ENCODE data around the gene FOXD3. TPM values are rescaled to one million over a fixed set of nuclear protein-coding genes. Genes with fewer than 3 reads are reported as not detected.

FOXD3 gene
- 1 to 10 TPM; 1.2 to 7.0 (median 4.4) TPM for total RNA-seq

DNA sequence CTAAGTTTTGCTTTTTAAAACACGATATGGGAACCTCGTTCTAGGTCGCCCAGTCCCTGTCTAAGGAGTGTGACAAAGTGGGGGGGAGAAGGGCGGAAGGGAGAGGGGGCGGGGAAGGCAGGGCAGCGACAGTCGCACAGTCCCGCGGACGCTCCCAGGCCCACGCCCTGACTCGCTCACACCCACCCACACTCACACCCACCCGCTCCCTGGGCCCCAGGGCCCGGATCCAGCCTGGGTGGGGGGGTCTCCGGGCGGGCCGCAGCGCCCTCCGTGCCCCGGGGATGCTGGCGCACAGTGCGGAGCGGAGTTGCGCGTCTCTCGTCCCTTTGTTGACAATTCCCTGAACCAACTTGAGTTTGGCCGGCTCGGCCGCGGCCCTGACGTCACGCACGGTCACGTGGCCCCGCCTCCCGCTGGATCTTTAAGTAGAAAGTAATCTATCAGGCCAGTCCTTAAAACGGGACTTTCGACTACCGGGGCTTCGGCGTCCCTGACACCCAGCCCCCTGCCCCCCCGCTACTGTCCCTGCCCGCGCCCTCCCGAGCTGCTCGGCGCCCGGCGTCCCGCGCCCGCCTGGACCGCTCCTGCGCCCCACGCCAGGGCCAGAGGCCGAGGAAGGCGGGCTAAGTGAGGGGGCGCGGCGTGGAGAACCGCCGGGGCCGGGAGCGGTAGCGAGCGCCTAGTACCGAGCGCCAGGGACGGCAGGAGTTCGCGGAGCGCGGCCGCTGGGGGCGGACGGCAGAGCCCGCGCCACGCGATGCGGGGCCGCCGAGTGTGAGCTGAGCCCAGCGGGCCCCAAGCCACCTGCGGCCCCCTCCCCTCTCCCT, at the start of gene FOXD3:
Gene FOXD3 (plus strand): TSS at position 454 of the 830 bp plus-strand sequence. CDS start 492 bp downstream, outside the sequence.
- WGBS: under 1% methylated on average over 58 of the region's 85 CpGs
- peak within 1 kb of the TSS; percentile 52 to 71 (median 60) for H3K4me3 ChIP-seq
- H3K27me3 ChIP-seq: peaks cover 49 to 100% (median 87%) of the 10 kb centered on the region in 4 donors
- intact Hi-C loops (cut with DNase I): loop anchor here (10.0 kb wide), 1 partner anchor 212 kb away; no protein-coding TSS in a partner anchor
- peaks cover 0 to 4% (median 0%) of the 10 kb centered on the region in 4 donors for H3K9me3 ChIP-seq
- no peak for DNase-seq (ENCODE audit: extremely low spot score)
- H3K4me1 ChIP-seq: peaks cover 29 to 64% (median 44%) of the 10 kb centered on the region in 4 donors
- no peaks in the 10 kb centered on the region for H3K36me3 ChIP-seq
- peak; percentile 50 to 68 for TF ChIP-seq POLR2AphosphoS5 (IDR thresholded peaks at IDR 0.05)
- no peak for TF ChIP-seq EP300 (IDR thresholded peaks at IDR 0.05)
- peak within 1 kb of the TSS; percentile 53 to 76 (median 64) for H3K27ac ChIP-seq (replicated peaks in 1 of 4)

DNA sequence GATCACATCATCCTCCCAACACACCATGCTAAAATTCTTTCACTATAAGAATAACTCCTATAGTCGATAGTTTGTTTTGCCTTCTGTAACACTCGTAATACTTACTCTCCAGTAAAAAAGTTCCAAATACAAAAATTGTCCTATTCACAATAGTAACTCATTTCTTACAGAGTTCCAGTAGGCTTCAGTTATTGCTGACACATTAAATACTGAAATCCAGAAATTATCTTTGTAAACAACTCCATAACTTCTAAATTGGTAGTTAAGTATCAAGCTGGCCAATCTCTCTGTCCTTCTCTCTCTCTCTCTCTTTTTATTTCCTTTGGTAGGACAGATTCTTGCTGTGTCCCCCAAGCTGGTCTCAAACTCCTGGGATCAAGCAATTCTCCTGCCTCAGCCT, 49.6 kb upstream of the FOXD3 start:
- WGBS: 88% methylated on average over 2 of the region's 2 CpGs
- H3K36me3 ChIP-seq: no peaks in the 10 kb centered on the region
- TF ChIP-seq, protein P1, sequence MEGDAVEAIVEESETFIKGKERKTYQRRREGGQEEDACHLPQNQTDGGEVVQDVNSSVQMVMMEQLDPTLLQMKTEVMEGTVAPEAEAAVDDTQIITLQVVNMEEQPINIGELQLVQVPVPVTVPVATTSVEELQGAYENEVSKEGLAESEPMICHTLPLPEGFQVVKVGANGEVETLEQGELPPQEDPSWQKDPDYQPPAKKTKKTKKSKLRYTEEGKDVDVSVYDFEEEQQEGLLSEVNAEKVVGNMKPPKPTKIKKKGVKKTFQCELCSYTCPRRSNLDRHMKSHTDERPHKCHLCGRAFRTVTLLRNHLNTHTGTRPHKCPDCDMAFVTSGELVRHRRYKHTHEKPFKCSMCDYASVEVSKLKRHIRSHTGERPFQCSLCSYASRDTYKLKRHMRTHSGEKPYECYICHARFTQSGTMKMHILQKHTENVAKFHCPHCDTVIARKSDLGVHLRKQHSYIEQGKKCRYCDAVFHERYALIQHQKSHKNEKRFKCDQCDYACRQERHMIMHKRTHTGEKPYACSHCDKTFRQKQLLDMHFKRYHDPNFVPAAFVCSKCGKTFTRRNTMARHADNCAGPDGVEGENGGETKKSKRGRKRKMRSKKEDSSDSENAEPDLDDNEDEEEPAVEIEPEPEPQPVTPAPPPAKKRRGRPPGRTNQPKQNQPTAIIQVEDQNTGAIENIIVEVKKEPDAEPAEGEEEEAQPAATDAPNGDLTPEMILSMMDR (IDR thresholded peaks at IDR 0.05): no peak
- TF ChIP-seq EP300 (IDR thresholded peaks at IDR 0.05): no peak
- no peak for TF ChIP-seq POLR2A (IDR thresholded peaks at IDR 0.05; ENCODE audit: low read depth)
- TF ChIP-seq POLR2AphosphoS5 (IDR thresholded peaks at IDR 0.05): no peak
- intact Hi-C loops (cut with DNase I): no loop called here
- no peak overlapping the region for H3K27ac ChIP-seq (replicated peaks in 1 of 4)
- peaks cover 0 to 26% (median 2%) of the 10 kb centered on the region in 4 donors for H3K27me3 ChIP-seq
- H3K9me3 ChIP-seq: no peaks in the 10 kb centered on the region
- no peaks in the 10 kb centered on the region for H3K4me1 ChIP-seq
- no peak for DNase-seq (ENCODE audit: extremely low spot score)
- H3K4me3 ChIP-seq: no peak overlapping the region

DNA sequence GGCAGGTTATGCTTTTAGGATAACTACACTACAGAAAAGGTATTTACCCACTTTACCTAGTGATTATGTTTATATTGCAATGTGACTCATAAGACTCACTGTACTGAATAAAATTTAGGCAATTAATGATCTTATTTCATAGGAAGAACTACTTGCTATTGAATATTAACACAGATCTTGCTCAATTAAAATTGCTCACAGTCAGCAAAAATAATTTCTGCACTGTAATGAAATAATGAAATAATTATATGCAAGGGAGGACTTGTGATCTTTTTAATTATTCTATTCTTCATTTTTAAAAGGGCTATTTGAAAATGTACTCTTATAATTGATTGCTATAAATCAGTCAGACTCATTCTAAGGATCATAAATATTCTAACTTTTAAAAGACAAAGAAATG, 48.0 kb upstream of the FOXD3 start:
- Histone ChIP-seq H3K4me1 (no peaks in the 10 kb centered on the region), H3K27me3 (peaks cover 0 to 26% (median 2%) of the 10 kb centered on the region in 4 donors), H3K27ac (replicated peaks in 1 of 4) (no peak overlapping the region), H3K4me3 (no peak overlapping the region), H3K36me3 (no peaks in the 10 kb centered on the region), H3K9me3 (no peaks in the 10 kb centered on the region)
- intact Hi-C loops (cut with DNase I): no loop called here
- DNase-seq (ENCODE audit: extremely low spot score): no peak
- TF ChIP-seq POLR2A (IDR thresholded peaks at IDR 0.05; ENCODE audit: low read depth) (no peak), POLR2AphosphoS5 (IDR thresholded peaks at IDR 0.05) (no peak), EP300 (IDR thresholded peaks at IDR 0.05) (no peak)
- TF ChIP-seq, protein P1 (IDR thresholded peaks at IDR 0.05): no peak

DNA sequence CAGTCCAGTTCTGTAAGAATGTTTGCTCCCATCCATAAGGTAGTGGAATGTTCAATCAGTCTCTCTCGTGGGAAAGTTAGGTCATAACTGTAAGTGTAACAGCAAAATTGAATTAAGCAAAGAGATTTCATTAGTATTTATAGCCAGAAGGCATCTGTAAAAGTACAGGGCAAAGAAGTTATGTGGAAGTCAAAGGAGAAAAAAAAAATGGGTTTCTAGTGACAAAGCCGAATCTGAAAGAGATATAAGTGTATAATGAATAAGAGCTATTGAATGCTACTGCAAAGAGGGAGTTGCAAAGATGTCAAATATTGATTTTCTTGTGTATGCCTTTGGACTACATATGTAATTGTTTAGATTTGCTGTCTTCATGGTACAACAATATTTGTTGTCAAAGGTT, 47.4 kb upstream of the FOXD3 start:
- H3K27me3 ChIP-seq: peaks cover 0 to 26% (median 2%) of the 10 kb centered on the region in 4 donors
- H3K4me3 ChIP-seq: no peak overlapping the region
- H3K36me3 ChIP-seq: no peaks in the 10 kb centered on the region
- TF ChIP-seq POLR2A (IDR thresholded peaks at IDR 0.05; ENCODE audit: low read depth) (no peak), EP300 (IDR thresholded peaks at IDR 0.05) (no peak), POLR2AphosphoS5 (IDR thresholded peaks at IDR 0.05) (no peak)
- TF ChIP-seq, protein P1 (IDR thresholded peaks at IDR 0.05): no peak
- intact Hi-C loops (cut with DNase I): no loop called here
- DNase-seq (ENCODE audit: extremely low spot score): no peak
- no peaks in the 10 kb centered on the region for H3K9me3 ChIP-seq
- H3K27ac ChIP-seq (replicated peaks in 1 of 4): no peak overlapping the region
- H3K4me1 ChIP-seq: no peaks in the 10 kb centered on the region
- WGBS: 61% methylated on average over 2 of the region's 2 CpGs

DNA sequence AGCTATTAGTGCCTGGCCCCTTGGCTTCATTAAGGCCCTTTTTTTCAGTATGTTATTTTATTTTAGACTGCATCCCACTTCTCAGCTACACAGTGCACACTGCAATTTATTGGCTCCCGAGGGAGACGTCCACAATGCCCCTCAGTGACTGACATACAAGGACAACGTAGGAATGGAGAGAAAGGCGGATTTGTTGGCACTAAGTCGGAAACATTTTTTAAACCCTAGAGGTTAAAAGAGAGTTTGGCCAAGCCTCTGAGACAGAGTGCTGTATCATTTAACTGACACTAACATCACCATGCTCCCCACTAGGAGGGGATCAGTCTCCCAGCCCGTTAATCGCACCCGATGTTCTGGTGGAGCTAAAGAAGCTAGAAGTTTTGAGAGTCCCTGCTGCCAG, 45.7 kb upstream of the FOXD3 start:
- no peaks in the 10 kb centered on the region for H3K9me3 ChIP-seq
- 38% methylated on average over 8 of the region's 8 CpGs for WGBS
- no peak overlapping the region for H3K27ac ChIP-seq (replicated peaks in 1 of 4)
- no peaks in the 10 kb centered on the region for H3K4me1 ChIP-seq
- H3K4me3 ChIP-seq: no peak overlapping the region
- no peak for TF ChIP-seq POLR2A (IDR thresholded peaks at IDR 0.05; ENCODE audit: low read depth)
- TF ChIP-seq, protein P1 (IDR thresholded peaks at IDR 0.05): no peak
- no peak for TF ChIP-seq POLR2AphosphoS5 (IDR thresholded peaks at IDR 0.05)
- H3K27me3 ChIP-seq: peaks cover 0 to 14% (median 2%) of the 10 kb centered on the region in 4 donors
- no peak for DNase-seq (ENCODE audit: extremely low spot score)
- H3K36me3 ChIP-seq: no peaks in the 10 kb centered on the region
- intact Hi-C loops (cut with DNase I): no loop called here

Data from esophagus muscularis mucosa (tissue), 4 donors.